A673 (cell line): Measurements from ENCODE around the gene PRICKLE3. TPM values are rescaled to one million over a fixed set of nuclear protein-coding genes. Genes with fewer than 3 reads are reported as not detected.

Experiments
- BruUV-seq: library from RNA; stranded (reverse); fragments of 400-500 nt; replicated peaks from 2 replicates; lab custom pipeline; 2021; lab: Mats Ljungman, UMichigan
- CTCF ChIA-PET: fragments of 300-600 bp; sonication (Branson Sonifier 250); formaldehyde crosslinking; loops from one replicate; lab custom pipeline; 2022; ENCODE audit warnings: antibody characterized with exemption; lab: Charles Lee
- POLR2A ChIA-PET: fragments of 300-600 bp; sonication (Branson Sonifier 250); formaldehyde crosslinking; loops from one replicate; lab custom pipeline; 2022; ENCODE audit warnings: antibody characterized with exemption; ENCODE audit not compliant: low non-redundant PET; lab: Charles Lee
- DNase-seq: peaks from one replicate; pipeline ENCODE4 v3.0.0-alpha.2; 2015; ENCODE audit warnings: low spot score
- H3K27ac ChIP-seq: fragments of 200-600 bp; sonication (generic); 2 replicates; pipeline ENCODE4 v1.5.1; 2016; ENCODE audit warnings: mixed run types, low read depth, mild to moderate bottlenecking, mixed read lengths, antibody characterized with exemption, low read length; ENCODE audit not compliant: poor library complexity, severe bottlenecking
- H3K27me3 ChIP-seq: fragments of 200-600 bp; sonication (generic); replicated peaks from 2 replicates; pipeline ENCODE4 v1.6.1; 2017; ENCODE audit warnings: mixed run types, low read depth, mild to moderate bottlenecking, mixed read lengths, antibody characterized with exemption, low read length; ENCODE audit not compliant: insufficient read depth, poor library complexity
- H3K36me3 ChIP-seq: fragments of 200-600 bp; sonication (generic); 2 replicates; pipeline ENCODE4 v1.6.1; 2016; ENCODE audit warnings: mixed run types, mild to moderate bottlenecking, mixed read lengths, antibody characterized with exemption, low read length; ENCODE audit not compliant: insufficient read depth, poor library complexity, severe bottlenecking
- H3K4me1 ChIP-seq: fragments of 200-600 bp; sonication (generic); 2 replicates; pipeline ENCODE4 v1.6.1; 2017; ENCODE audit warnings: mixed run types, mild to moderate bottlenecking, mixed read lengths, antibody characterized with exemption, low read length; ENCODE audit not compliant: insufficient read depth, poor library complexity, severe bottlenecking
- H3K4me3 ChIP-seq: fragments of 200-600 bp; sonication (generic); 2 replicates; pipeline ENCODE4 v1.5.1; 2016; ENCODE audit warnings: low read depth, mixed run types, mild to moderate bottlenecking, mixed read lengths, low read length; ENCODE audit not compliant: poor library complexity, severe bottlenecking
- H3K9me3 ChIP-seq: fragments of 200-600 bp; sonication (generic); 2 replicates; pipeline ENCODE4 v1.6.1; 2016; ENCODE audit warnings: mixed run types, low read depth, mild to moderate bottlenecking, mixed read lengths, antibody characterized with exemption, low read length; ENCODE audit not compliant: poor library complexity, severe bottlenecking
- CTCF ChIP-seq: fragments of 300-800, 200-600 bp; sonication (generic); conservative IDR thresholded peaks from 2 replicates; pipeline ENCODE4 v1.5.1; 2017; ENCODE audit warnings: low read depth, mild to moderate bottlenecking, antibody characterized with exemption, low read length, moderate library complexity, mixed read lengths
- EZH2 ChIP-seq: fragments of 200-600 bp; sonication (generic); IDR thresholded peaks from 2 replicates; pipeline ENCODE4 v1.6.1; 2017; ENCODE audit warnings: borderline replicate concordance, low read depth, mild to moderate bottlenecking, mixed read lengths, antibody characterized with exemption, low read length; ENCODE audit not compliant: poor library complexity, severe bottlenecking
- intact Hi-C: fragments of 100-400 bp; cut with micrococcal nuclease; formaldehyde crosslinking; loops from one replicate; pipeline ENCODE4 v1.10.0; 2022; ENCODE audit not compliant: unreplicated experiment
- total RNA-seq: library from RNA; stranded (reverse); gene quantifications from 2 replicates; pipeline ENCODE4 v1.2.3, GENCODE V29; 2021

The PRICKLE3 gene
- total RNA-seq, 1 experiment from 2014 or later: 4.8 TPM

GRCh38 chrX:49199315-49199595, 13.1 kb upstream of the PRICKLE3 start:
- Histone ChIP-seq H3K36me3 (no peaks in the 10 kb centered on the region), H3K27me3 (no peaks in the 10 kb centered on the region), H3K4me1 (peaks cover 4% of the 10 kb centered on the region), H3K27ac (no peak overlapping the region), H3K4me3 (peak overlapping the region; percentile 56), H3K9me3 (no peaks in the 10 kb centered on the region)
- POLR2A ChIA-PET: no interaction called here
- no peak for DNase-seq
- TF ChIP-seq EZH2 (no peak), CTCF (no peak)
- no TSS peak for BruUV-seq
- intact Hi-C loops: no loop called here
- CTCF ChIA-PET: no interaction called here

- TF ChIP-seq EZH2: no peak
- TF ChIP-seq CTCF: no peak
- Histone ChIP-seq H3K36me3 (no peaks in the 10 kb centered on the region), H3K9me3 (no peaks in the 10 kb centered on the region), H3K4me3 (peak overlapping the region; percentile 56), H3K27ac (no peak overlapping the region), H3K4me1 (peaks cover 4% of the 10 kb centered on the region), H3K27me3 (no peaks in the 10 kb centered on the region)
- BruUV-seq: no TSS peak
- ChIA-PET CTCF (no interaction called here), POLR2A (no interaction called here)
- intact Hi-C loops: no loop called here
- no peak for DNase-seq
Observed at GRCh38 chrX:49198540-49199314, 12.6 kb upstream of the PRICKLE3 start.

- Histone ChIP-seq H3K4me3 (no peak overlapping the region), H3K4me1 (peaks cover 4% of the 10 kb centered on the region), H3K36me3 (no peaks in the 10 kb centered on the region), H3K9me3 (no peaks in the 10 kb centered on the region), H3K27ac (no peak overlapping the region), H3K27me3 (no peaks in the 10 kb centered on the region)
- CTCF ChIA-PET: no interaction called here
- no TSS peak for BruUV-seq
- DNase-seq: no peak
- intact Hi-C loops: no loop called here
- TF ChIP-seq CTCF (no peak), EZH2 (no peak)
- POLR2A ChIA-PET: no interaction called here
Observed at GRCh38 chrX:49197543-49198087, 11.4 kb upstream of the PRICKLE3 start.
